ENCODE results near the gene SNORC. TPM values are rescaled to one million over a fixed set of nuclear protein-coding genes. Genes with fewer than 3 reads are reported as not detected.
A peak's percentile ranks its signal among the peaks of the same experiment; 100 is the strongest.

The SNORC gene
- total RNA-seq, 4 donors from 2014 or later, result 0.35 to 2.0 TPM; not detected in 2

DNA sequence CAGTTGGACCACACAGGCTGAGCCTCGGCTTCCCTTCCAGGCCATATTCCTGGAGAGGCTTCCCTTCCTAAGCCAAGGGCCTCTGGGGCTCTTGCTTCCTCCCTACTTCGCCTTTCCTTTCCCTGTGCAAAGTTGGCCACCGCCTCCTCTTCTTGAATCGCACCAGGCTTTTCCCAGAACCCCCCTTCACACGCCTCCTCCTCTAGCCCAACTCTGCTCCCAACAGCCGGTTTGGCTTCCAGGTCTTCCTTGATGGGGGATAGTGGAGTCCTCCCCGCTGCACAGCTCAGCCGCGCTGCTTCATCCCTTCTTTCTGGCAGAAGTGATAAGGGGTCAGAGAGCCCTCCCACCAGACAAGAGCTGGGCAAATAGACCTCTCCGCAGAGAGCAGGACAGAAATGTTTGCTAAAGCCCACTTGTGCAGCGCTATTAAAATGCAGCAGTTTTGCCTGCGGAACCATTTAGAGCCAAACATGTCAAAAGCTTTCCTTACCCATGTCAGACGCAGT is 56.4 kb downstream of the SNORC start:
- Histone ChIP-seq H3K4me3 (no peak overlapping the region), H3K27ac (no peak overlapping the region), H3K4me1 (no peaks in the 10 kb centered on the region), H3K36me3 (no peaks in the 10 kb centered on the region), H3K27me3 (no peaks in the 10 kb centered on the region), H3K9me3 (no peaks in the 10 kb centered on the region)
- TF ChIP-seq CTCF (IDR thresholded peaks at IDR 0.05) (no peak), POLR2A (IDR thresholded peaks at IDR 0.05) (no peak)
- no peak for DNase-seq
- intact Hi-C loops (cut with DNase I; ENCODE audit: low total_unique reads), result no loop called here

GRCh38 chr2:232927032-232927792 is 57.1 kb downstream of the SNORC start:
- Histone ChIP-seq H3K27me3 (no peaks in the 10 kb centered on the region), H3K27ac (no peak overlapping the region), H3K9me3 (no peaks in the 10 kb centered on the region), H3K36me3 (no peaks in the 10 kb centered on the region), H3K4me3 (peak overlapping the region; percentile 29 to 41), H3K4me1 (no peaks in the 10 kb centered on the region)
- DNase-seq, result no peak
- intact Hi-C loops (cut with DNase I; ENCODE audit: low total_unique reads), result no loop called here
- TF ChIP-seq CTCF (IDR thresholded peaks at IDR 0.05), result no peak
- TF ChIP-seq POLR2A (IDR thresholded peaks at IDR 0.05), result no peak

GRCh38 chr2:232927793-232928550 is 57.9 kb downstream of the SNORC start:
- no peak for DNase-seq
- intact Hi-C loops (cut with DNase I; ENCODE audit: low total_unique reads), result no loop called here
- Histone ChIP-seq H3K36me3 (no peaks in the 10 kb centered on the region), H3K4me3 (peak overlapping the region; percentile 29 to 41), H3K27ac (no peak overlapping the region), H3K27me3 (no peaks in the 10 kb centered on the region), H3K9me3 (no peaks in the 10 kb centered on the region), H3K4me1 (no peaks in the 10 kb centered on the region)
- TF ChIP-seq POLR2A (IDR thresholded peaks at IDR 0.05) (no peak), CTCF (IDR thresholded peaks at IDR 0.05) (no peak)

Small RNA genes within 50 kb of the gene (small RNA-seq; reads per million reads assigned to genes)
- gene RF00019, result not detected

Other genes with a start within 250 kb of the SNORC start
- gene EFHD1, start 236.7 kb upstream of the SNORC start, total RNA-seq, result 100 to 1,000 TPM in 1 of 4 donors, 10 to 100 TPM in 2, 1 to 10 TPM in 1; 8.5 to 102 (median 38.1) TPM
- 100 to 1,000 TPM in 2 of 4 donors, 10 to 100 TPM in 2; 16.5 to 125 (median 97.3) TPM for gene GIGYF2, start 172.9 kb upstream of the SNORC start, total RNA-seq
- gene KCNJ13, start 93.7 kb upstream of the SNORC start, total RNA-seq, result not detected
- gene NGEF, start 143.0 kb downstream of the SNORC start, total RNA-seq, result 10 to 100 TPM in 1 of 4 donors, 1 to 10 TPM in 2, under 1 TPM in 1; 0.29 to 18.4 (median 5.2) TPM
- not detected for gene NEU2, start 162.4 kb downstream of the SNORC start, total RNA-seq
- 10 to 100 TPM; 14.2 to 37.9 (median 22.3) TPM for gene INPP5D, start 190.1 kb downstream of the SNORC start, total RNA-seq